Stimulated activated CD8-positive, alpha-beta memory T cell treated with anti-CD3 and anti-CD28 coated beads, Interleukin-2, amount 100 ng/mL, for 48 hours (primary cell): ENCODE measurements around the gene RCCD1.
A peak's percentile ranks its signal among the peaks of the same experiment; 100 is the strongest.
"Not testable (repeated sequence)": the region's sequence is repeated elsewhere in the genome, so short reads cannot be mapped to it uniquely, and the experiment has no call there.

Source experiments
- DNase-seq, 2 donors: peaks; one replicate each; pipeline ENCODE4 v3.0.0-alpha.2; 2020; ENCODE audit warnings: low read depth in 2 of 2

RCCD1 gene

DNA sequence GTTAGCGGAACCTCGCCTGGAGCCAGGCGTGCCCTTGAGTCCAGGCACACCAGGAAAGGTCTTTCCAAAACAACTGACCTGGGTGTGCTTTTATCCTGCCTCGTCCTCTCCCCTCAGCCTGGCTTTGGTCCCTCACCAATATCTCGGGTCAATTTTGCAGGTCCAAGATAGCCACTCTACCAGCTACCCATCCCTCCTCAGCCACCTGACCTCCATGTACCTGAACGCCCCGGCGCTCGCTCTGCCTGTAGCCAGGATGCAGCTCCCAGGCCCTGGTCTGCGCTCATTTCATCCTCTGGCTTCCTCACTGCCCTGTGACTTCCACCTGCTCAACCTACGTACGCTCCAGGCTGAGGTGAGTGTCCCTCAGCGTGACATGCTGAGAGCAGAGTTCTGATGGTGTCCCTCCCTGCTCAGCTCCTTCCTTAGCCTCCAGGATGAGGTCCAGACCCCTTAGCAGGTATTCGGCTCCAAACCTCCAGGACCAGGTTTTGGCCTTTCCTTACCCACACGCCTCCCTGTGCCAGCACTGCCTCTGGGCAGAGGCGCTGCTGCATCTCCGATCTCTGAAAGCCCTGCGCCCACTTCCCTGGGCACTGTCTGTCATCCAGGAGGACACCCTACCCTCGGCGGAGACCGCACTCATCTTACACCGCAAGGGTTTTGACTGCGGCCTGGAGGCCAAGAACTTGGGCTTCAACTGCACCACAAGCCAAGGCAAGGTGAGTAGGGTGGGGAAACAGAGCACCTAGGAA is 36.5 kb upstream of the RCCD1 start:
- no peak for DNase-seq

DNA sequence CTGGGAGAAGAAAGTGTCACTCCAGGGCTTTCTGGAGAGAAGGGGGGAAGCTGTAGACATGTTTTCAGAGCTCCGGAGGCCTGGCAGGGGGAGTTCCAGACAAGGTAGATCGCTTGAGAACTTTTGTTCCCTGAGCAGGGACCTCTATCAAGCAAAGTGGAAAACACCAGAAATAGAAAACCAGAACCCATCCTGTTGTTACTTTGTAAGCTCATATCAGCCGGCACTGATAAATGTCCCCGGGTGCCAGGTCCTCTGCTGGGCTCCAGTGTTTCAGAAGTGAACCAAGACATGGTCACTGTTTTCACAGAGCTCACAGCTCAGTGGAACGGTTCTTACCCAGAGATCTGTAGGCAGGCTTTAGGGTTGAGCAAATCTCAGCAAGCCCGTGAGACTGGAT is 35.8 kb upstream of the RCCD1 start:
- no peak for DNase-seq

DNA sequence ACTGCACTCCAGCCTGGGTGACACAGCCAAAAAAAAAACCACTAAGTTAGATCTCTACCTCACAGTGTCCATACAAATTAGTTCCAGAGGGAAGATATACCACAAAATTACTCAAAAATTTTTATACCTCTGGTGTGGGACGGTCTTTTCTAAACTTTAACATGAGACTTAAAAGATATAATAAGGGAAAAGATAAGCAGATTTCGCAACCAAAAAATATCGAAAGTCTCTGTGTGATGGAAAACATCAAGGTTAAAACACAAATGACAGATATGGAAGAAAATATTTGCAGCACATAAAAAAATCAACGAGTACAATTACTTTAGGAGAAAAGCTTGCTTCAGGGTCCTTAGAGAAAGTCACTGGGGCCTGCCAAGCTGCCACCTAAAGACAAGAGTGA is 32.8 kb upstream of the RCCD1 start:
- no peak for DNase-seq

DNA sequence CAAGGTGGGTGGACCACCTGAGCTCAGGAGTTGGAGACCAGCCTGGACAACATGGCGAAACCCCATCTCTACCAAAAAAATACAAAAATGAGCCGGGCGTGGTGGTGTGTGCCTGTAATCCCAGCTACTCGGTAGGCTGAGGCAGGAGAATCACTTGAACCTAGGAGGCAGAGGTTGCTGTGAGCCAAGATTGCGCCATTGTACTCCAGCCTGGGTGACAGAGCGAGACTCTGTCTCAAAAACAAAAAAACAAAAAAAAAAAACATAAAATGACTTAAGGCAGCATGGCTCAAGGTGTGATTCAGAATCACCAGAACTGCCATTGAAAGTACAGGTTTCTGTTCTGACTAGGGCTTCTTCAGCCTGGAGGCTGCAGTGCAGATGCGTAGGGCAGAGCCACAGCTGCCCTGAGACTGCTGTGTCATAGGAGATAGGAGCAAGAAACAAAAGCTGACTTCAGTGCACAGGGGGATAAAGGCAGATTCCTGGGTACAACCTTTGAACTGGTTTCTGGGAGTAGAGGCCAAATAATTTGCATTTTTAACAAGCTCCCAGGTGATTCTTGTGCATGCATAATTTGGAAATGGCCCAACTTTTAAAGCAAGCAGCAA is 31.9 kb upstream of the RCCD1 start:
- DNase-seq, result not testable (repeated sequence)

DNA sequence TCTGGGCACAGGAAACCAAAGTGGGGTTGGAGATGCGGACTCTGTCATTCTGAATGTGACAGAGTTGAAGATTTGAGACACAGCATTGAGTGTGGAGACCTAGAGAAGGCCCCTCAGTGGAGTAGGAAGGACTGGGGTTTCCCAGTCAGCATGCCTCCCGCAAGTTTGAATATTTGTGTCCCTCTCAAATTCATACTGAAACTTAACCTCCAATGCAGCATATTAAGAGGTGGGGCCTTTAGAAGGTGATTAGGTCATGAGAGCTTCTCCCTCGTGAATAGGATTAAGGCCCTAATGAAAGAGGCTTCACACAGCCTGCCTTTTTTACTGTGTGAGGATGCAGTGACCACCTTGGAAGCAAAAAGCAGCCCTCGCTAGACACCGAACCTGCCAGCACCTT is 30.3 kb upstream of the RCCD1 start:
- no peak for DNase-seq

DNA sequence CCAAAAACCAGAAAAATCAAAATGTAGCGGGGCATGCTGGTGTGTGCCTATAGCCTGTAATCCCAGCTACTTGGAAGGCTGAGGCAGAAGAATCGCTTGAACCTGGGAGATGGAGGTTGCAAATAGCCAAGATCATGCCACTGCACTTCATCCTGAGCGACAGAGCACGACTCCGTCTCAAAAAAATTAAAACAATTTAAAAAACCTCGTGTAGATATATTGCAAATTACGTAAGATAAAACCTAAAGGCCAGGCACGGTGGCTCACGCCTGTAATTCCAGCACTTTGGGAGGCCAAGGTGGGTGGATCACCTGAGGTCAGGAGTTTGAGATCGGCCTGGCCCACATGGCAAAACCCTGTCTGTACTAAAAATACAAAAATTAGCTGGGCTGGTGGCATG is 27.9 kb upstream of the RCCD1 start:
- not testable (repeated sequence) for DNase-seq

DNA sequence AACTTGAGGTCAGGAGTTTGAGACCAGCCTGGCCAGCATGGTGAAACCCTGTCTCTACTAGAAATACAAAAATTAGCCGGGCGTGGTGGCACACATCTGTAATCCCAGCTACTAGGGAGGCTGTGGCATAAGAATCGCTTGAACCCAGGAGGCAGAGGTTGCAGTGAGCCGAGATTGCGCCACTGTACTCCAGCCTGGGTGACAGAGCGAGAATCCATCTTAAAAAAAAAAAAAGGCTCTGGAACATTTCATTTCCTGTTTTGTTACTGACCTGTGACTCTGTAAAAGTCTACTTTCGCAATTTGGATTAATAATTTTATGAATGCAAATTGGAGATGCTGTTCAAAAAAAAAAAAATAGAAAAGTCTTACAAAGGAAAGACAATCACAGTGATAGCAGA is 26.6 kb upstream of the RCCD1 start:
- DNase-seq, result not testable (repeated sequence)

DNA sequence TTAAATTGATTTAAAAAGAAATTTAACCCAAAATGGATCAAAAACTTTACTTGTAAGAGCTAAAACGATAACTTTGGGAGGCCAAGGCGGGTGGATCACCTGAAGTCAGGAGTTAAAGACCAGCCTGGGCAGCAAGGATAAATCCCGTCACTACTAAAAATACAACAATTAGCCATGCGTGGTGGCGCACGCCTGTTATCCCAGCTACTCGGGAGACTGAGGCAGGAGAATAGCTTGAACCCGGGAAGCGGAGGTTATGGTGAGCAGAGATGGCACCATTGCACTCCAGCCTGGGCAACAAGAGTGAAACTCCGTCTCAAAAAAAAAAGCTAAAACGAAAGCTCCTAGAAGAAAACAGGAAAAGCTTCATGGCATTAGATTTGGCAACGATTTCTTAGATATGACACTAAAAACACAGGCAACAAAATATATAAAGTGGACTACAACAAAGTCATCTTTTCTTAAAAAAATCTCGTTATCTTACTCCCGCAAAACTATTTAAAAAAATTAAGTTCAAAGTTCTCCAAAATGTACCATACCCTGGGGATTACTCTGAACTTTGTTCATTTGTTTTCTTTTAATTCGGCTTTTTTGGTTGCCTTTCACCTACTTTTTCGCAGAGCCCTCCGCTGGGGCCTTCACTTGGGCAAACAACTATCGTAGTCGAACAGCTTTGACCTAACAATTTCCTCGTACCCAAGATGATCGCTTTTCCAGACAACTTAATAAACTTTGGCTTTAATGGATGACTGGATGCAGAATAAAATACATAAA is 25.3 kb upstream of the RCCD1 start:
- no peak for DNase-seq

DNA sequence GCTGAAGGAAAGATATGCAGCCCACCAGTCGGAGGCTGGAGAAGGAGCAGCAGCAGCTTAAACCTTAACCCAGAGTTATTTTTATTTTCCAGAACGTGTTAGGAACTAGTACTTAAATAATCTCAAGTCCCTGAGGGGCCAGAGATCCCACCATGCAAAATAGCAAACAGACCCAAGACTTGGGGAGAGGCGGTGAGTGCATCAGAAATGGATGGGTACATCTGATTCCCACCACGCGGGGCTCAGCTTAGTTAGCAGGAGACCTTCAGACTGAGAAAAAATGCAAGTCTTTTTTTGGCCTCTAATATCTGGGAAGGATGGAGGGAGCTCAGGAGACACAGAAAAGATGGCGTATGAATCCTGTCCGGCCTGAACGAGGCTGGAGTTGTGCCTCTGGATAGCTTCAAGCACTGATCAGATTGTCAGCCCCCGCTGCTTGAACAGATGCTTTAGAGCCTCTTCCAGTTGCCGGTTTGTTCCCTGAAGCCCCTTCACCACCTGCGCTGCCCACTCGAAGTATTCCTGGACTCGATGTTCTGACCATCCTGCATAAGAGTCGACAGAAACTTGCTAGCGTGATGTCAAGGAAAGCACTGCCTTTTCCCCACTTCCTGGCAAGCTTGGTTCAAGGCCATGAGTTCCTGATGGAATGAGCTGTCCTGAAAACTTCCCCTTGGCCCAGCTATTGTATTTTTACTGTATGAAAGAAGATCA is 23.7 kb upstream of the RCCD1 start:
- DNase-seq, result no peak

DNA sequence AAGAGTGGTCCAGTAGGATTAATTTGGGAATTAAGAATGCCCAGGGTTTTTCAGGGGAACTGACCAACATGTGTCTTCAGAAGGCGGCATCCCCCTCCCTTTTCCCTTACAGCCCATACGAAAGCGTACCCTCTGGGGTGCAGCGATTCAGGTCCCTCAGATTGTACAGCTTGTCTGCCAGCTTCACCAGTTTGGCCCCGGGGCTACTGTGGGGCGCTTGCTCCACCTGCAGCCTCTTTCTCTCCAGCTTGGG is 23.2 kb upstream of the RCCD1 start:
- DNase-seq, result no peak

DNA sequence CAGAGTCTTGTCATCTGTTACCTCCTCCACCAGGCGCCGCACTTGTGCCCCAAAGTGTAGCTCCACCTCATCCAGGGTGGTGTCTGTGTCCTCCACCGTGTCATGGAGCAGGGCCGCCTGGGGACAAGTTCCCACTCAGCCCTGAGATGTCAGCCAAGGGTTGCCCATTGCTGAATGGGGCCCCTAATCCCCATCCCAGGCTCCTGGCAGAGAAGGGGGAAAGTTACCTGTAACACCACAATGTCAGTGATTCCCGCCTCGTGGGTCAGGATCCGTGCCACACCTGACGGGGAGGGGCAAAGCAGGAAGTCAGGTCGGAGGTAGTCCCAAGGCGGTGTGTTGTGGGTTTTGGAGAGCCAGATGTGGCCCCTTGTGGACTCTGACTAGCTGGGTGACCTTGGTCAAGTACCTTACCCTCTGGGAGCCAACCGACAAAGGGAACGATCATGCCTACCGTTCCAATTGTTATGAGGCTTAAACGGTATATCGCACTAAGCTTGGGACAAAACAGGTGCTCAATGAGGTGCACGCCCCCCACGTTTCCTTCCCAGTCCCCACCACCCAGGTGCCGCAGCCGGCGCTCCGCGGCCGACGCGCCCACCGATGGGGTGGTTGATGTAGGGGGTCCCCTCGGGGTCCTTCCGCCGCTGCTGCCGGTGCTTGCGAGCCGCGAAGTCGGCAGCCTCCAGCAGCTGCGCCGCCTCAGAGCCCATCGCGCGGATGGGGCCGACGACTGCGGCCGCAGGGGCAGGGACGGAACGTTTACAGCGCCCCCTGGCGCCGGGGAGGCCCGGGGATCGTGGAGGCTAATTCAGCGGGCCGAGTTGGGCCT is 22.6 kb upstream of the RCCD1 start, which contains the start of gene HDDC3:
Gene HDDC3, minus strand, starts transcription at position 722 of the 832 bp plus-strand sequence. Its CDS starts 9 bp downstream, at position 713.
- DNase-seq, result peak; percentile 92 to 94

DNA sequence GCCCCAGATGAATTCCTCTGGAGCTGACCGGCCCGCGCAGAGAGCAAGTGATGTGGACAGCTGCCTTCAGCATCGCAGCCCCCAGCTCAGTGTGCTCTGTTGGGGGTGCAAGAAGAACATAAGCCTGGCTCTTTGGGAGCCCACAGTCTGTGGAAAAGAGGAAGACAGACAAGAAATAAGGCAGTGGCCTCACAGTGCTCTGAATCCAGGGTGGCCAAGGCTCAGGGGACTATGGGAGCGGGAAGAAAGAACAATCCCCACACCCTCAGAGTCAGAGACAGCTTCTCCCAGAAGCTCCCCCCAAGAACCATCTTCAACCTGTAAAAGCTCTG is 22.1 kb upstream of the RCCD1 start:
- no peak for DNase-seq

DNA sequence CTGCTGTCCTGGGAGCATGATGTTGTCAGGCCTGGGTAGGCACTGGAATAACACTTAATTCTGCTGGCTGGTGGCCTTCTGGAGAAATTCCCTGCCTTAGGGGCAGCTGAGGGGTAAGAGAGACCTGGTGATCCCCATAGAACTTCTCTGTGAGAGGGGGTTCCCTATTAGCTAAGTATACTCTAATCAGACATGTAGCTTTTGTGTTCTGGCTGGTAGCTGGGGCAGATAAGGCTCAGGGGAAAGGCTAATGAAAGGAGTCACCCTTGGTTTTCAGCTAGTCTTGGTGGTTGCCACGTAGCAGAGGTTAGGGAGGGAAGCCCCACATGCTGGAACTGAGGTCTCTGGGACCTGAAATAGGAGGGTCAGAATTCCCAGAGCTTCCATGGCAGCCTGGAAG is 21.4 kb upstream of the RCCD1 start:
- no peak for DNase-seq

DNA sequence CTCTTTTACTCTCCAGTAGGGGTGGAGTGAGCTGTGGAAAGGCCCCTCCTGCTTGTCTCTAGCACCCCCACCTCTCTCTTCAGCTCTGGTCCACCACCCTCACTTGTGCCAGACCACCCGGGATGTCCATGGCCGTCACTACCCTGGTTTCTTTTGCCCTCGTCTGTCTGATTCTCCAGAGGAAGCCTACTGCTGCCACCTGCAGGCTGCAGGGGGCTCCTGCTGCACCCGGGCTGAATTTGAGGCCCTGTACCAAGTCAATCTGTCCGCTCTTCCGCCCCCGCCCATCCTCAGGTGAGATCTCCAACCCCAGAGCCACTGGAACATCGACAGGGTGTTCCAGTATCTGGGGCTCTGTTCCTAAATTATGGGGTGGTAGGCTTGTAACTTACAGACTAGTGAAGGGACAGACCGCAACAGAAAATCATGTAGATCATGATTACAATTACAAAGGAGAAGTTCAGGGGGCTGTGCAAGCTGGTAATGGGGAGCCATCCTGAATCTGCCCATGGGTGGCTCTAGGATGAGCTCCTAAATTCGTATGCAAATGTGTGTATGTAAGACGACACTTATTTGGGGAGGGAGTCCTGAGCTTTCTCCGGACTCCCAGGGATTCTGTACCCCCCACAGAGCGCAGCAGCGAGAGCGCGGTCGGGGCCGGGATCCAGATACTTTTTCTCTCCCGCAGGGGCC is 20.3 kb upstream of the RCCD1 start:
- DNase-seq, result peak; percentile 78 to 88

DNA sequence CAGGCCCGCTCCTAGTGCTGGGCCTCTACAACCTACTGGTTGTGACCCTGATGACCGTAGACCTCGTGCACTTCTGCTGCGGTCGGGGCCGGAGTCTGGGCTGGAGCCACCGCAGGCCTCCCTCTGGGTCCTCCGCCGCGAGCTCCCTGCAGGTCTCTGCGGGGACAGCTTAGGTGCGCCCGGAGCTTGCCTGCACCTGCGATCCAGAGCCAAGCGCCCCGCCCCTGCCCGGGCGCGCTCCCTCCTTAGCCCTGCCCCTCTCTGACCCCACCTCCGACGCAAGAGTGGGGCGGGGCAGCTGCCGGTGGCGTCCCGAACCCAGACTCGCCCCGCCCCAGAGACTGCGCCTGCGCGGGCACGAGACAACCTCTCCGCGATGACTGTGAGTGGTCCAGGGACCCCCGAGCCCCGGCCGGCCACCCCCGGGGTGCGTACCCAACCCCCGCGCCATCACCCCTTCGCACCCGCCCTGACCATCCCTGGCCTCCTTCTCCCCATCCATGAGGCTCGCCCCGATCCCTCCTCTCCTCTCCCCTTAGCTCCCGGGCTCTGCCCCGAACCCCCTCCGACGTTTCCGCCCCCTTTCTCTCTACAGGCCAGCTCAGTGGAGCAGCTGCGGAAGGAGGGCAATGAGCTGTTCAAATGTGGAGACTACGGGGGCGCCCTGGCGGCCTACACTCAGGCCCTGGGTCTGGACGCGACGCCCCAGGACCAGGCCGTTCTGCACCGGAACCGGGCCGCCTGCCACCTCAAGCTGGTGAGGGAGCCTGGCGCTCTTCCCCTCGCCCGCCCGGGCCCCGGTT is 19.5 kb upstream of the RCCD1 start, which contains the start of gene UNC45A:
Gene UNC45A, plus strand, starts transcription at position 337 of the 803 bp plus-strand sequence. Its CDS starts 40 bp downstream, at position 377.
- DNase-seq, result peak; percentile 94 to 98

DNA sequence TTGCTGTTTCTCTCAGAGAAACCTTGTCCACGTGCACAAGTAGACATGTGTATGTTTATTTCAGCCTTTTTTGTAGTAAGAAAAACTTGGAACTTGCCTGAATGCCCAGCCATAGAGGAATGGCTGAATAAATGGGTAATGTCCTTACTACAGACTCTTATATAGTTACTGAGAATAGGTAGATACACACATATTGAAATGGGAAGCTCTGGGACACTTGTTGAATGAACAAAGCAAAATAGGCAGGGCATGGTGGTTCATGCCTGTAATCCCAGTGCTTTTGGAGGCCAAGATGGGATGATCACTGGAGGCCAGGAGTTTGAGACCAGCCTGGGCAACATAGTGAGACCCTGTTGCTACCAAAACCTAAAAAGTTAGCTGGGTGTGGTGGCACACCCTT is 17.9 kb upstream of the RCCD1 start:
- no peak for DNase-seq

DNA sequence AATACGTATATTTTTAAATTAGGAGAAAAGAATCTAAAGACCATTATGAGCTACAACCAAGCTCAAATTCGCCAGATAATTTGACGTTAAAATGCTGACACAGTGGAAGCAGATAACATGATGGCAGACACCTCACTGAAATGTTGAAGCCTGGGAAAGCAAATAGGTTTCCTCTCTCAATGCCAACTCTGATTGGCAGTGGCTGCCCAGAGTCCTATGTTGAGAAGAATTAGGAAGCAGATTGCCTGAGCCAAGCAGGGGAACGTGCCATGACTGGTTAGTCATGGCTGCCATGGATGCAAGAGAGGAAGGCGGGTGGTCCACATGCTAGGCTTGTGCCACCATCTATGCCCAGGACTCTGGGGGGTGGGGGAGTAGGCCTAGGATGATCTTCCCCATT is 16.4 kb upstream of the RCCD1 start:
- DNase-seq, result no peak

DNA sequence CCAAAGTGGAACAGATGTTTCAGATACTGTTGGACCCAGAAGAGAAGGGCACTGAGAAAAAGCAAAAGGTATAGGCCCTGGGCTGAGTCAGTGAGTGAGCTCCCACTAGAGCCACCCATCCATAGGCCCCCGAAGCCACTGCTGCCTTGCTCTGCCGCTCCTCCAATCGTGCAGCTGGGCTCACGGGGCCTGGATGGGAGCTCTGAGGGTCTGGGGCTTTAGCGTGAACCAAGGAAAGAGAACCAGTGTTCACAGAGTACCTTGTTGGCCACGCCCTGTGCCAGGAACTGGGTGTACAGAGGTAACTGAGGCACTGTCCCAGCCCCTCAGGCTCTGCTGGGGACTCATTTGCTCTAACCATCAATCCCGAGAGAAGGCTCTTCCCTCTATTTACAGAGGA is 14.9 kb upstream of the RCCD1 start:
- no peak for DNase-seq

DNA sequence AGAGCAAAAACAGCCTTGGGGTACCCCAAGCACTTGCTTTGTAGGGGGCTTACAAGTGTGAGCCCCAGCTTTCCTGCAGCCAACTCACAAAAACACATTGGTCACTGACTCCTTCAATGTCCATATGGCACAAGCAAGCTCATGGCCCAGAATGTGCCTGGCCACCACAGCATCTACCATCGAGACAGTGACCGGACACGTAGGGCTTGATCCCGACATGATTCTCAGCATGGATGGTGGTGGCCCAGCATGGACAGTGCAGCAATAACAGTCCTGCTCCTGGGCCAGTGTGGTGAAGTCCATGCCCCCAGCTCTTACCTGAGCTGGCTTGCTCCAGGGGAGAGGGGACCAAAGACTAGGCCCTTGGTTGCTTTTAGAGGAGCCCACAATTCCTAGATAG is 13.6 kb upstream of the RCCD1 start:
- DNase-seq, result no peak
